CD4-positive, CD25-positive, alpha-beta regulatory T cell (primary cell): ENCODE results near the gene SPATA31E1. TPM values are rescaled to one million over a fixed set of nuclear protein-coding genes. Genes with fewer than 3 reads are reported as not detected.
A peak's percentile ranks its signal among the peaks of the same experiment; 100 is the strongest.

Experiments
- ATAC-seq, 2 donors: fragments of 150-1000 bp; cut with Tn5 transposase; one replicate each; pipeline ENCODE4 v1.10.0; 2021; ENCODE audit warnings: low read depth in 2 of 2, moderate number of reproducible peaks in 2 of 2, moderate library complexity in 1 of 2
- DNase-seq, 3 donors: peaks; one replicate each; pipeline versions ENCODE4 v3.0.0 to v3.0.0-alpha.2; 2012 to 2022; ENCODE audit warnings: mixed read lengths in 1 of 3
- H3K27ac ChIP-seq: one replicate; pipeline ENCODE4 v1.7.0; 2013; ENCODE audit warnings: mild to moderate bottlenecking, low read length; ENCODE audit not compliant: insufficient read depth, poor library complexity, severe bottlenecking
- H3K27me3 ChIP-seq: one replicate; pipeline ENCODE4 v1.7.0; 2013; ENCODE audit warnings: low read length; ENCODE audit not compliant: control insufficient read depth, insufficient read depth
- H3K36me3 ChIP-seq: one replicate; pipeline ENCODE4 v1.7.0; 2013; ENCODE audit warnings: mild to moderate bottlenecking, low read length, moderate library complexity; ENCODE audit not compliant: control insufficient read depth, insufficient read depth
- H3K4me1 ChIP-seq: 2 replicates; pipeline ENCODE4 v1.7.0; 2013; ENCODE audit warnings: mild to moderate bottlenecking, low read length; ENCODE audit not compliant: insufficient read depth, control insufficient read depth, poor library complexity, severe bottlenecking
- H3K4me3 ChIP-seq: one replicate; pipeline ENCODE4 v1.7.0; 2013; ENCODE audit warnings: low read depth, mild to moderate bottlenecking, low read length, moderate library complexity
- H3K9me3 ChIP-seq, 2 experiments: 1 replicate in 1 of 2; 2 replicates in 1 of 2; pipeline ENCODE4 v1.7.0; 2013; ENCODE audit warnings: low read length in 2 of 2, mild to moderate bottlenecking in 1 of 2, moderate library complexity in 1 of 2; ENCODE audit not compliant: control insufficient read depth in 2 of 2
- H3K27ac Mint-ChIP-seq, 3 donors: one replicate each; pipeline ENCODE4 v1.8.0; 2020 to 2022; ENCODE audit warnings: mild to moderate bottlenecking in 3 of 3, mixed read lengths in 3 of 3, moderate library complexity in 2 of 3
- H3K27me3 Mint-ChIP-seq: one replicate; pipeline ENCODE4 v1.8.0; 2022; ENCODE audit warnings: mild to moderate bottlenecking, mixed read lengths
- H3K36me3 Mint-ChIP-seq: one replicate; pipeline ENCODE4 v1.8.0; 2020; ENCODE audit warnings: mixed read lengths
- H3K4me1 Mint-ChIP-seq, 4 donors: one replicate each; pipeline ENCODE4 v1.8.0; 2020 to 2022; ENCODE audit warnings: mixed read lengths in 4 of 4, mild to moderate bottlenecking in 1 of 4
- H3K4me3 Mint-ChIP-seq, 4 donors: one replicate each; pipeline ENCODE4 v1.8.0; 2020 to 2022; ENCODE audit warnings: mild to moderate bottlenecking in 4 of 4, mixed read lengths in 4 of 4, moderate library complexity in 3 of 4
- H3K9me3 Mint-ChIP-seq, 7 donors: one replicate each; pipeline ENCODE4 v1.8.0; 2020 to 2022; ENCODE audit warnings: mixed read lengths in 7 of 7, mild to moderate bottlenecking in 3 of 7, moderate library complexity in 2 of 7
- polyA plus RNA-seq, 4 donors: library from polyadenylated mRNA; unstranded; fragments of 300-500 nt; fragmentation: Illumina TruSeq; gene quantifications; one replicate each; pipeline ENCODE4 v1.2.3, GENCODE V29; 2021
- total RNA-seq: library from RNA; stranded (reverse); gene quantifications from one replicate; pipeline ENCODE4 v1.2.3, GENCODE V29; 2022

SPATA31E1 gene
- total and polyA plus RNA-seq, 5 donors from 2014 or later, result not detected

GRCh38 chr9:87857141-87857947 lies 25.3 kb upstream of the SPATA31E1 start:
- Histone ChIP-seq H3K27me3 (no peaks in the 10 kb centered on the region), H3K36me3 (no peaks in the 10 kb centered on the region), H3K4me3 (no peak overlapping the region), H3K4me1 (no peaks in the 10 kb centered on the region), H3K27ac (no peak overlapping the region), H3K9me3 (peaks cover 3 to 4% of the 10 kb centered on the region in 2 experiments)
- ATAC-seq, result no peak
- Mint-ChIP-seq H3K36me3 (peaks cover 4% of the 10 kb centered on the region), H3K27me3 (peaks cover 8% of the 10 kb centered on the region), H3K9me3 (peaks cover 0 to 16% (median 9%) of the 10 kb centered on the region in 7 donors), H3K4me1 (no peaks in the 10 kb centered on the region), H3K27ac (no peak overlapping the region), H3K4me3 (no peak overlapping the region)
- no peak for DNase-seq

DNA sequence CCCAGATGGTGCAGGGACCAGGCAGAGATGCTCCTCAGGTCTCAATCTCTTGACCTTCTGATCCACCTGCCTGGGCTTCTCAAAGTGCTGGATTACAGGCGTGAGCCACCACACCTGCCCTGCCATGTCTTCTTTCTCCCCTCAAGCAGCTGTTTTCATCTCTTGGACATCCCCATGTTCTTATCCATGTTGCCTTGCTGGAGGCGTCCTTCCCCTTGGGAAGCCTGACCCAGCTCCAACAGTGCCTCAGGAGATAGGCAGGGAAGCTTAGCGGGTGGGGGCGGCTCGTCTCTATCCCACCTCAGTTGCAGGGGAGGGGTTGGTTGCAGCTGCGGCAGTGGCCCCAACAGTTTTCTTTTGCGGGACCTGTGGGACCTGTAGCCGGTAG lies 24.7 kb upstream of the SPATA31E1 start:
- Histone ChIP-seq H3K4me1 (no peaks in the 10 kb centered on the region), H3K36me3 (no peaks in the 10 kb centered on the region), H3K9me3 (peaks cover 3 to 4% of the 10 kb centered on the region in 2 experiments), H3K27me3 (no peaks in the 10 kb centered on the region), H3K4me3 (no peak overlapping the region), H3K27ac (no peak overlapping the region)
- no peaks in the 10 kb centered on the region for H3K4me1 Mint-ChIP-seq
- H3K9me3 Mint-ChIP-seq, result peaks cover 0 to 18% (median 9%) of the 10 kb centered on the region in 7 donors
- no peak overlapping the region for H3K27ac Mint-ChIP-seq
- no peak for DNase-seq
- H3K4me3 Mint-ChIP-seq, result no peak overlapping the region
- peaks cover 8% of the 10 kb centered on the region for H3K27me3 Mint-ChIP-seq
- ATAC-seq, result no peak
- peaks cover 4% of the 10 kb centered on the region for H3K36me3 Mint-ChIP-seq

- H3K4me1 Mint-ChIP-seq, result no peaks in the 10 kb centered on the region
- DNase-seq, result no peak
- Histone ChIP-seq H3K4me3 (no peak overlapping the region), H3K9me3 (peaks cover 3 to 4% of the 10 kb centered on the region in 2 experiments), H3K36me3 (no peaks in the 10 kb centered on the region), H3K27me3 (no peaks in the 10 kb centered on the region), H3K4me1 (no peaks in the 10 kb centered on the region), H3K27ac (no peak overlapping the region)
- peaks cover 0 to 18% (median 9%) of the 10 kb centered on the region in 7 donors for H3K9me3 Mint-ChIP-seq
- no peak for ATAC-seq
- H3K4me3 Mint-ChIP-seq, result no peak overlapping the region
- H3K36me3 Mint-ChIP-seq, result peaks cover 4% of the 10 kb centered on the region
- H3K27ac Mint-ChIP-seq, result peak overlapping the region in 1 of 3 donors; percentile 57
- H3K27me3 Mint-ChIP-seq, result peaks cover 8% of the 10 kb centered on the region
Observed at GRCh38 chr9:87859137-87859536, 23.5 kb upstream of the SPATA31E1 start.

DNA sequence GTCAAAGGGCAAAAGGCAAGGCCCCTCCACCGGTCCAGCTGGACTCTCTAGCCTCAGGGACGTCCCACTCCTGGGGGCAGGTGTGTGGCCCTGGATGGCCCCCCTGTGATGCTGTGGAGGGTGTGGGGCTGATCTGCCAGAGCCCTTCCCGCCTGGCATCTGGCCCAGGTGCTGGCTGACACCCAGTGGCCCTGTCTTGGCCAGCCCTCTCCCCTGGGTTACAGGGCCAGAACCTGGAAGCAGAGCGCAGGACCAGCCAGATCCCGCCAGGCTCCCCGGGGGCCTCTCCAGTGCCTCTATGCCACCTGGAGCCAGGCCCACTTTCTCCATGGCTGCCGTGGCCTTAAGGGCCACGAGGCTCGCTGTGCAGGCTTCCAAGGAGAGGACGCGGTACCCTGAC lies 22.9 kb upstream of the SPATA31E1 start:
- peaks cover 3 to 4% of the 10 kb centered on the region in 2 experiments for H3K9me3 ChIP-seq
- H3K36me3 ChIP-seq, result no peaks in the 10 kb centered on the region
- no peaks in the 10 kb centered on the region for H3K27me3 ChIP-seq
- no peak for DNase-seq
- ATAC-seq, result no peak
- Mint-ChIP-seq H3K4me3 (no peak overlapping the region), H3K27me3 (peaks cover 8% of the 10 kb centered on the region), H3K27ac (no peak overlapping the region), H3K9me3 (peaks cover 0 to 18% (median 9%) of the 10 kb centered on the region in 7 donors), H3K36me3 (peaks cover 4% of the 10 kb centered on the region), H3K4me1 (no peaks in the 10 kb centered on the region)
- H3K27ac ChIP-seq, result no peak overlapping the region
- H3K4me3 ChIP-seq, result no peak overlapping the region
- no peaks in the 10 kb centered on the region for H3K4me1 ChIP-seq

GRCh38 chr9:87861332-87861731 lies 21.3 kb upstream of the SPATA31E1 start:
- H3K4me3 Mint-ChIP-seq, result no peak overlapping the region
- no peak overlapping the region for H3K4me3 ChIP-seq
- H3K27me3 ChIP-seq, result no peaks in the 10 kb centered on the region

DNA sequence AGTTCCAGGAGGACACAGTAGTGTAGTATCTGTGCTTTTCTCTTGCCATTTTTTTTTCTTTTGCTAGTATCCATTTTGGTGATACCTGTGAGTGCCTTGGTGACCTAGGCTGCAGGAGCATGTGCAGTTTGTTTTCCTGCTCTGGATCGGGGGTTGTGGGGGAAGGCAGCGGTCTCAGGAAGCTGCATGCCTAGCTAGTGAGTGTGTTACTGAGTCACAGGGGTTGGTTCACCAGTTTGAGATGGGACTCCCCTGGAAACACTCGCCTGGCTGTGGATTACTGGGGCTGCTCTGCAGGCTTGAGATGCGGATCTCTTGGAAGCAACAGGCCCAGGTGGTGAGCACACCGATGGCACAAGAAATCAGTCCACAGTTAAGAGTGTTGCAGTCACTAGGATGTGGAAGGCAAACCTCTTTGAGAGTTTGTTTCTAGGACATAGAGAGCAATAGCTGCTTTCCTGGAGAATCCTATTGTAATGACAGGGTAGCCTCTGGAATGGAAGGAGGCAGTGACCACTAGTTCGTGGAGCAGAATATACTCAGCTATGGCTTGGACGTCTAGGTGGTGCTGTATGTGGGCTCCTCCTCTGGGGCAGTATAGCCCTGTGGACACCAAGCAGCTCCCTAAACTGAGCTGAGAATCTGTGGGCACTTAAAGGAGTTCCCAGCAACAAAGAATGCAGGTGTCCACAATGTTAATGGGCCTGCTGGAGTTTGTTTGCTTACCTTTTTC lies 20.0 kb upstream of the SPATA31E1 start:
- Mint-ChIP-seq H3K9me3 (peaks cover 0 to 18% (median 3%) of the 10 kb centered on the region in 7 donors), H3K27me3 (peaks cover 8% of the 10 kb centered on the region), H3K36me3 (no peaks in the 10 kb centered on the region), H3K4me1 (no peaks in the 10 kb centered on the region), H3K4me3 (no peak overlapping the region), H3K27ac (no peak overlapping the region)
- no peak overlapping the region for H3K27ac ChIP-seq
- no peaks in the 10 kb centered on the region for H3K27me3 ChIP-seq
- ATAC-seq, result no peak
- H3K36me3 ChIP-seq, result no peaks in the 10 kb centered on the region
- H3K9me3 ChIP-seq, result peaks cover 3 to 4% of the 10 kb centered on the region in 2 experiments
- no peaks in the 10 kb centered on the region for H3K4me1 ChIP-seq
- no peak for DNase-seq
- no peak overlapping the region for H3K4me3 ChIP-seq

More at GRCh38 chr9:87861332-87861731, 21.3 kb upstream of the SPATA31E1 start:
- no peaks in the 10 kb centered on the region for H3K36me3 ChIP-seq
- Mint-ChIP-seq H3K4me1 (no peaks in the 10 kb centered on the region), H3K36me3 (no peaks in the 10 kb centered on the region), H3K27me3 (peaks cover 8% of the 10 kb centered on the region), H3K27ac (no peak overlapping the region), H3K9me3 (peaks cover 0 to 18% (median 3%) of the 10 kb centered on the region in 7 donors)
- DNase-seq (no peak), ATAC-seq (no peak)
- H3K4me1 ChIP-seq, result no peaks in the 10 kb centered on the region
- H3K9me3 ChIP-seq, result peaks cover 3 to 4% of the 10 kb centered on the region in 2 experiments
- no peak overlapping the region for H3K27ac ChIP-seq

- Histone ChIP-seq H3K27me3 (no peaks in the 10 kb centered on the region), H3K4me3 (no peak overlapping the region), H3K27ac (no peak overlapping the region), H3K4me1 (no peaks in the 10 kb centered on the region), H3K36me3 (no peaks in the 10 kb centered on the region), H3K9me3 (peaks cover 3 to 4% of the 10 kb centered on the region in 2 experiments)
- DNase-seq, result no peak
- Mint-ChIP-seq H3K36me3 (no peaks in the 10 kb centered on the region), H3K27me3 (peaks cover 8% of the 10 kb centered on the region), H3K4me1 (no peaks in the 10 kb centered on the region), H3K27ac (no peak overlapping the region), H3K4me3 (no peak overlapping the region), H3K9me3 (peaks cover 0 to 17% (median 3%) of the 10 kb centered on the region in 7 donors)
- ATAC-seq, result no peak
Observed at GRCh38 chr9:87863882-87864465, 18.7 kb upstream of the SPATA31E1 start.
